GM23248 (cell line): Measurements from ENCODE around the gene GPD1L.

Source experiments
- EZH2 ChIP-seq: fragments of 200-600 bp; sonication (generic); IDR thresholded peaks from 2 replicates; pipeline ENCODE4 v1.6.1; 2018; ENCODE audit warnings: antibody characterized with exemption, mild to moderate bottlenecking; ENCODE audit not compliant: insufficient read depth, poor library complexity, severe bottlenecking
- EZH2phosphoT487 ChIP-seq: fragments of 200-600 bp; sonication (generic); IDR thresholded peaks from 2 replicates; pipeline ENCODE4 v1.6.1; 2018; ENCODE audit warnings: antibody characterized with exemption, moderate library complexity, mild to moderate bottlenecking, low read depth; ENCODE audit not compliant: insufficient read depth

GRCh38 chr3:32076566-32076965 lies 29.9 kb upstream of the GPD1L start:
- no peak for TF ChIP-seq EZH2
- no peak for TF ChIP-seq EZH2phosphoT487
